Measurements from ENCODE around the gene FGGY. TPM values are rescaled to one million over a fixed set of nuclear protein-coding genes. Genes with fewer than 3 reads are reported as not detected.
"Not testable (repeated sequence)": the region's sequence is repeated elsewhere in the genome, so short reads cannot be mapped to it uniquely, and the experiment has no call there.

Gene FGGY
- polyA plus RNA-seq, 4 donors = 5.7 to 24.3 (median 20.8) TPM

GRCh38 chr1:59598120-59598440, 301.2 kb downstream of the FGGY start:
- no peak for DNase-seq (ENCODE audit: low read depth in 4 of 4, low spot score in 3 of 4)

DNA sequence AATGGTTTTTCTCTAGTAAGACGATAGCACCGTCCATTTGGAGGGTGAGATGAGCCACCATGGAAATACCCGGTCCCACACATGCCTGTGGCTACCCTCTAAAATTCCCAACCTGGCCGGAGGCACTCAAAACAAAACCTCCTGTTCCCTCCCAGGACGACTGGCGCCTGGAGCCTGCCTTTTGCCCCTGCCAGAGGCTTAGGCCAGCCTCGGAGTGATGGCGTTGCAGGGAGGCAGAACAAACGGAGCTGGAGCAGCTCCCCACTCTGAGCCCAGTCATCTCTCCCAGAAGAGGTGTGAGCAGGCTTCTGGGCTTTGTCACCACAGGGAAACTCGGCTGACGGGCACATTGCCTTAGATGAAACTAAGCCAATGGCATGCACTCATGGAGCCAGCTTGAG, 304.1 kb downstream of the FGGY start:
- no peak for DNase-seq (ENCODE audit: low read depth in 4 of 4, low spot score in 3 of 4)

- no peak for DNase-seq (ENCODE audit: low read depth in 4 of 4, low spot score in 3 of 4)
Measured at GRCh38 chr1:59601811-59602210, 304.9 kb downstream of the FGGY start.

DNA sequence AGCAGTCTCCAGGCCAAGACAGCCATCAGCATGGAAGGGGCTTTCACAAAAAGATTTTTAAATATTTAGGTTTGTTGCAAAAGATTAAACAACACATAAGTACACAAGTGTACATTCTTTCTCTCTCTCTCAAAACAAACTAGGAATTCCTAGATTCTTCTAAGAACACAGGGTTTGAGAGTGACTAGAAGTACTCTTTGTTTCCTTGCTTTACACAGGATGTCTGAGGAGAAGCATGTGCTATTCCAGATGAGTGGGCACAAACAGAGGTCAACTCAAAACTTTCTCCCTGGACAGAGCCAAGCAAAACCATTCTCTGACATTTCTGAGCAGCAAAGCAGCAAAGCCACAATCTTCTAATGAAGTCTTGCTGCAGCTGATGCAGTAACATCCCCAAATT, 307.3 kb downstream of the FGGY start:
- DNase-seq (ENCODE audit: low read depth in 4 of 4, low spot score in 3 of 4) = no peak

DNA sequence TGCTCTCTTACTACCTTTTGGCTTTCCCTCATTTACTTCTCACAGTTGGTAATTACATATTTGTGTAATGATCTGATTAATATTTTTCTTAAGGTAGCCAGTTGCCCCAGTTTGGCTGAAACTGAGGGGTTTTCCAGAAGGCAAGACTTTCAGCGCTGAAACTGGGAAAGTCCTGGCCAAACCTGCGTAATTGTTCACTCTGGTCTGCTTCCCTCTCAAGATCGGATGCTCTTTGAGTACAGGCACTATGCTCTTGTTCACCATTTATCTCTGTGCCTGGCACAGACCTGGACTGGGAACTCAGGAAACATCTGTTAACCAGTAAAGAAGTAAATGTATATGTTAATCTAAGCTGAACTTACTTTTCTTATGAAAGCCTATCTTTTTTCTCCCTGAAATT, 308.3 kb downstream of the FGGY start:
- no peak for DNase-seq (ENCODE audit: low read depth in 4 of 4, low spot score in 3 of 4)

DNA sequence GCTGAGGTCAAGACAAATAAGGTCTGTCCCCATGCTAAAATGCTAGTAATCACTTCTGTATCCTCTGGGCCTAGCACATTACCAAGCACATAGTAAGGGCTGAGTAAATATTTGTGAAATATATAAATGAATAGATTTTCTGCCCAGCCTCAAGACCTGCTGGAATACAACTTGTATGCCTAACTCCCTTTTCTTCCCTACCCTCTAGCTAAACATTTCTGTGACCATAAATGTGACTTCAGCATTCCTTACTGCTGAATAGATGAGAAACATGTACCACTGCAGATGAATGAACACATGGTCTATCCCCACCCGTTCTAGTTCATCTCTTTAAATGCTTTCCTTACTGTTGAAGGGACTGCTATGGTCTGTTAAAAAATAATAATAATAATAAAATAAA, 308.9 kb downstream of the FGGY start:
- DNase-seq (ENCODE audit: low read depth in 4 of 4, low spot score in 3 of 4) = no peak

- no peak for DNase-seq (ENCODE audit: low read depth in 4 of 4, low spot score in 3 of 4)
Measured at GRCh38 chr1:59609245-59609644, 312.4 kb downstream of the FGGY start.

GRCh38 chr1:59610499-59610898, 313.6 kb downstream of the FGGY start:
- DNase-seq (ENCODE audit: low read depth in 4 of 4, low spot score in 3 of 4) = not testable (repeated sequence)

DNA sequence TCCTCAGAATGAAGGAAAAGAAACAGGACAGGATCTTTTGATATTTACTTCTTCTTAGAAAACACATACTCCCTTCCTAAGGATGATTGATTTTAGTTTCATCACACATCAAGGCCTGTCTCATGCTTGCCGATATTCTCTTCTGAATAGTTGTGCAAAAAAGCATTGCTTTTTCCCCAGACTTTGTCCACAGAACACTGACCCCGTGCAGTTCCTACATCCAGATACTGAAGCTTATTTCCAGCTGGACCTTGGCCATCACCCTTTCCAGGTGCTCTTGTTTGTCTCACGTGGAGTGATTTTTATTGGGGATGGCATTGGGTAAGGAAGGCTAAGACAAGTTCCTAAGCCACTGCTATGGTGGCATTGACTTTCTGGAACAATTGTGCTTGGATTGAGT, 320.5 kb downstream of the FGGY start:
- no peak for DNase-seq (ENCODE audit: low read depth in 4 of 4, low spot score in 3 of 4)

DNA sequence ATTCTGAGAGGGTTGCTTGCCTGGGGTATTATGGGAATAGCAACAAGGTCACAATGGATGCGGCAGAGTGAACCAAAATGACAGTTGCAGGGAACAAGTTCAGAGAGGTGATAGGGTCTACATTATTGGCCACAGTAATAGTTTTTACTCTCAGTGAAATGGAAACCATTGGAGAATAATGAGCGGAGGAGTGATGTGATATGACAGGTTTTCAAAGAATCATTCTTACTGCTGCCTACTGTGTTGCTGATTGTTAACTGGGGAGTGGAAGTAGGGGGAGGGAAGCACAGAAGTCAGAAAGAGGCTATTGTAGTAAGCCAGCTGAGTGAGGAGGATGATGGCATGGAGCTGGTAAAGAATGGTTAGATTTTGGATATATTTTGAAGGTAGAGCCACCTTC, 322.7 kb downstream of the FGGY start:
- no peak for DNase-seq (ENCODE audit: low read depth in 4 of 4, low spot score in 3 of 4)

- no peak for DNase-seq (ENCODE audit: low read depth in 4 of 4, low spot score in 3 of 4)
Measured at GRCh38 chr1:59625384-59625783, 328.5 kb downstream of the FGGY start.

DNA sequence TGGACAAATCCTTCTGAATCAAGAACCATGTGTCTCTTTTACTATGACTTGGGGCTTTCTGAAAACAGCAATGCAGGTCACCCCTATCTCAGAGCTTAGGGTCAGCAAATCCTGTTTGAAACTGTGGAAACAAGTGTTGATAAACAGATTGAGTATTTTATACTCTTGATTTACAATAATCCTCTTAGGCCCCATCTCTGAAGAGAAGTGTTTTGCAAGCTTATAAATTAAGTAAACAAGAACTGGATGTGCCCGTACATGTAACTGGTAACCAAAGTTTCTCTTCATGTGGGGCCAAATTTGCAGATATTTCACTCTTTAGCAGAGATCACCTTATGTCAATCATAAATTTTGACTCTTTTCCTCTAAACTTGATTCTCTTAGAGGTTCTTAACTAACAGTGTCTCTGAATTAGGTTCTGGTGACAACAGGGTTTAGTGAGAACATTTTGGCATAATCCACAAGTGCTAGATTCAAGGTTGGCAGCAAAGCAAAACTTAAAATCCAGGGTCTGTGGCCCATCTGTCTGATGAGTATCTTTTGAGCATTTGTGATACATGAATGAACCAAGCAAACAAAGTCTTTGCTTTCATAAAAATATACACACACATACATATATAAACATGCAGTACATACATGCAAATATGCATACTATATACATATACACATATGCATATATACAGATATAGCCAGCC, 334.8 kb downstream of the FGGY start:
- no peak for DNase-seq (ENCODE audit: low read depth in 4 of 4, low spot score in 3 of 4)

DNA sequence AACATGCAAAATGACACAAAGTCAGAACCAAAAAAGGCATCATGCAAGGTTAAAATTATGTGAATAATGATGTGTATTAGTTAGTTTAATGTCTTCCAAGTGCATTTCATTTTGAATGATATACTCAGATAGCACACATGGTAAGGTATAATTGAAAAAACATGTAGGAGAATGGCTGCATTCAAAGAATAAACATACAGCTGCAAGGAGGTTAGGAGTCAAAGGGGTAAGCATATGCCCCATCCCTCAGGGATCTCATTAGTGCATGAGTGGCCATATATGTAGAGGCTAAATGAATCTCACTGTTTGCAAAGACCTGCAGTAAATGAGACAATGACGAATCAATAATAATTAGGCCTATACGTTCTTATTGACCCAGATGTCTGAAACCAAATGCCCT, 338.2 kb downstream of the FGGY start:
- DNase-seq (ENCODE audit: low read depth in 4 of 4, low spot score in 3 of 4) = no peak

DNA sequence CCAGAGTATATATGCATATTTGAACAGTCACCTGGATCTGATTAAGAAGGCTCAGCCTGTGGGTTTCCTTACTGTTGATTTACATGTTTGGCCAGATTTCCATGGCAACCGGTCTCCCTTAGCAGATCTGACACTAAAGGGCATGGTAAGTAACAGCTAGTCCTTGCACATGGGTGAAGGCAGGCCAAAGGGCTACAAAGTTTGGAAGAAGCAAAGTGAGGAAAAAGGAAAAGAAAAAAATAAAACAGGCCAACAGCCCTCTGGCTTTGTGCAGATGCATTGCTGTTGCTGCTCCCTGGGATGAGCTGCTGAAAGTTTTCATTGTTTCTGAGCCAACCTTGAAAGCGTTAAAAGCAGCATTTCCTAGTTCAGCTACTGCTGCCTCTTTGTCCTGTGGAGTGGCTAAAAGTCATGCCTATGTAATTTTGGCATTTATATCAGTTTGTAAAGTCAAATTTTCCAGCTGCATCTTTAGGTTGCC, 341.4 kb downstream of the FGGY start:
- peak in 2 of 4 donors; percentile 34 to 71 for DNase-seq (ENCODE audit: low read depth in 4 of 4, low spot score in 3 of 4)

GRCh38 chr1:59639266-59639665, 342.4 kb downstream of the FGGY start:
- DNase-seq (ENCODE audit: low read depth in 4 of 4, low spot score in 3 of 4) = no peak

DNA sequence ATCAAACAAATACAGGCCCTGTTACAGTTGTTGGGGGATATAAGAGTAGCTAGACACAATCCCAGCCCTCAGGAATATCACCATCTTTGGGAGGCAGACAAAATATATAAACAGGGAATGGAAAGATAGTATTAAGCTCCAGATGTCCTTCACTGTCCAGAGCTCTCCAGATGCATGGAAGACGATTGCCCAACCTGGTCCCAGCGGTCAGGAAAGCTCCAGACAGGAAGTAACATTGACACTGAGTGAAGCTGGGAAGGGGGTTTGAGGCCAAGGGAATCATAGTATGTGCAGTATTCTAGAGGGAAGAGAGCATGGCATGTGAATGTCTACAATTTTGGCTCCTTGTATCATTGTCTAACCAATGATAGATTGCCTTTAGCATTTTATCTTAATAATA, 344.0 kb downstream of the FGGY start:
- no peak for DNase-seq (ENCODE audit: low read depth in 4 of 4, low spot score in 3 of 4)

DNA sequence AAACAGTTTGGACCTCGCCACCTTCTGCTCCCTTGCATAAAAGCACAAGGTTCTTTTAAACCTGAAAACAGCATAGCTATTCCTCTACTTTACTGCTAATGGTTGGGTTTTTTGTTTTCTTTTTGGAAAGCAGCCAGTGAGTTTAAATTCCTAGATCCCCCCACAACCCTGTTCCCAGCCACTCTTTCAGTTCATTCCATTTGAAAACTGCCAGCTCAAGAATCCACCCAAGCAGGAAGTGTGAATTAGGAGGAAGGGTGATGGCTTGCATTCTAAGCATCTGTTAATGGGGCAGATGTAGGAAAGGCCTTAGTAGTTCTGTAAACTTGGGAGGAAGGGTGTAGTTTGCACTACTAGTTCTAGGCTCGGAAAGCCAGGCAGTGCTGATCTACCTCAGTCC, 344.9 kb downstream of the FGGY start:
- DNase-seq (ENCODE audit: low read depth in 4 of 4, low spot score in 3 of 4) = no peak

- DNase-seq (ENCODE audit: low read depth in 4 of 4, low spot score in 3 of 4) = no peak
Measured at GRCh38 chr1:59643526-59643925, 346.6 kb downstream of the FGGY start.

DNA sequence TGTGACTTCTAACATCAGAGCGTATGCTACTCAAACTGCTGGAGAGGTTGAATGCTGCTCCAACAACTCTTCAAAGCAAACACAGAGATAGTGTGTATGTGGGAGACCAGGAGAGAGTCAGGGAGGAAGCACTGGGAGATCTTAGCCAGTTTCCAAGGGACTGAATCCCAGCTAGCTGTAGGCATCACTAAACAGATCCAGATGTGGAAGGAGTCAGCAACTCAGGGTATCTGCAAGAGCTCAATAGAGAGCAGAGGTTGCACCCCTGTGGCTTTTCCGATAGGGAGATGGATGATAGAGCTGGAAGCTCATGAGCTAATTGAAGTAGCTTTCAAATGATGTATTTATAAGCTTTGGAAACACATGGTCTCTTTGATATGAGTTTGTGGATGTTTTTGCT, 349.0 kb downstream of the FGGY start:
- no peak for DNase-seq (ENCODE audit: low read depth in 4 of 4, low spot score in 3 of 4)

DNA sequence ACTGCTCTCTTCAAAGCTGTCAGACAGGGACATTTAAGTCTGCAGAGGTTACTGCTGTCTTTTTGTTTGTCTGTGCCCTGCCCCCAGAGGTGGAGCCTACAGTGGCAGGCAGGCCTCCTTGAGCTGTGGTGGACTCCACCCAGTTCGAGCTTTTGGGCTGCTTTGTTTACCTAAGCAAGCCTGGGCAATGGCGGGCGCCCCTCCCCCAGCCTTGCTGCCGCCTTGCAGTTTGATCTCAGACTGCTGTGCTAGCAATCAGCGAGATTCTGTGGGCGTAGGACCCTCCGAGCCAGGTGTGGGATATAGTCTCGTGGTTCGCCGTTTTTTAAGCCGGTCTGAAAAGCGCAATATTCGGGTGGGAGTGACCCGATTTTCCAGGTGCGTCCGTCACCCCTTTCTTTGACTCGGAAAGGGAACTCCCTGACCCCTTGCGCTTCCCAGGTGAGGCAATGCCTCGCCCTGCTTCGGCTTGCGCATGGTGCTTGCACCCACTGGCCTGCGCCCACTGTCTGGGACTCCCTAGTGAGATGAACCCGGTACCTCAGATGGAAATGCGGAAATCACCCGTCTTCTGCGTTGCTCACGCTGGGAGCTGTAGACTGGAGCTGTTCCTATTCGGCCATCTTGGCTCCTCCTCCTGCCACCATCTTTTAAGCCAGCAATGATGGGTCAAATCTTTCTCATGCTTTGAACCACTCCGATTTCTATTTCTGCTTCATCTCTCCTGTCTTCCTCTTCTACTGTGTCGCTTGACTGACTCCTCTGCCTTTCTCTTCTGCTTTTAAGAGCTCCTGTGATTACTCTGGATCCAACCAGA, 356.5 kb downstream of the FGGY start:
- DNase-seq (ENCODE audit: low read depth in 4 of 4, low spot score in 3 of 4) = not testable (repeated sequence)

GRCh38 chr1:59653968-59654367, 357.1 kb downstream of the FGGY start:
- DNase-seq (ENCODE audit: low read depth in 4 of 4, low spot score in 3 of 4) = no peak

DNA sequence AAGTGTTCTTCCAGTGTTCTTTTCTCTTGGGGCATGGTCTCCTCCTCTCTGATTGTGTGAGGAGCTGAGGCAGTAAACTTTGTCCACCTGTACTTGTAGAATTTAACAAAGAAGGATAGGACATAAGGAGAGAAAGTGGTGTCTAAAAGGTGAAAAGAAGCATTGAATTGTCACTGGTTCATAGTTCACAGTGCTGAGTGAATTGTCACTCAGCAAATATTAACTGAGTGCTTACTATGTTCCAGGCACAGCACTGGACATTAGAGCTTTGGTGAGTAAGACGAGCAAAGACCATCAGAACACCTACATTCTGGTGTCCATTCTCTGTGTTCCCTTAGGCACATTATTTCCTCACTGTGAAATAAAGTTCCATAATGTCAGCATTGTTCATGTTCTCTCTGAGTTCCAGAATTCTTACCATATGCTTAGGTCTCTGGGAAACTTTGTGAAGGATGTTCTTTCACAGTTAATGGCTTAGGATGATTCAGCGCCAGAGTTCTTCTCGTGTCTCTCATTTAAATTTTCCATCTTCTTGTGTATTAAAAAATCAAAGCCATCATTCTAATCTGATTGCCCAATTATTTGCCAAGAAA, 361.1 kb downstream of the FGGY start:
- no peak for DNase-seq (ENCODE audit: low read depth in 4 of 4, low spot score in 3 of 4)
